Colon (tissue), 2 donors: ENCODE data around the gene RASAL2.
"Not testable (repeated sequence)": the region's sequence is repeated elsewhere in the genome, so short reads cannot be mapped to it uniquely, and the experiment has no call there.

Source experiments
- FAIRE-seq: peaks from 2 replicates; lab custom pipeline; 2012; peaks lifted over from hg19 to GRCh38; lab: Jason Lieb, UNC
- donor health status: control.
- donor health status: control.

The RASAL2 gene

GRCh38 chr1:178495158-178495557, 401.3 kb downstream of the RASAL2 start:
- no peak for FAIRE-seq

GRCh38 chr1:178495741-178496409, 402.0 kb downstream of the RASAL2 start:
- no peak for FAIRE-seq

- FAIRE-seq, result no peak
These were observed 402.7 kb downstream of the RASAL2 start, which contains the start of gene CLEC20A for GRCh38 chr1:178496410-178497135. Gene CLEC20A, minus strand, starts transcription at chr1:178496964. Its CDS starts 25 bp downstream, at chr1:178496939.

GRCh38 chr1:178497903-178498478, 404.1 kb downstream of the RASAL2 start:
- FAIRE-seq, result no peak

GRCh38 chr1:178498896-178499675, 405.2 kb downstream of the RASAL2 start:
- no peak for FAIRE-seq

- no peak for FAIRE-seq
These were observed 406.3 kb downstream of the RASAL2 start for GRCh38 chr1:178500091-178500770.

GRCh38 chr1:178500936-178501554, 407.1 kb downstream of the RASAL2 start:
- no peak for FAIRE-seq

GRCh38 chr1:178501705-178502329, 407.9 kb downstream of the RASAL2 start:
- FAIRE-seq, result no peak

GRCh38 chr1:178502330-178502714, 408.4 kb downstream of the RASAL2 start:
- no peak for FAIRE-seq

- FAIRE-seq, result no peak
These were observed 409.0 kb downstream of the RASAL2 start for GRCh38 chr1:178502856-178503255.

GRCh38 chr1:178503316-178503715, 409.4 kb downstream of the RASAL2 start:
- not testable (repeated sequence) for FAIRE-seq

- FAIRE-seq, result no peak
These were observed 409.9 kb downstream of the RASAL2 start for GRCh38 chr1:178503849-178504248.

- FAIRE-seq, result no peak
These were observed 410.4 kb downstream of the RASAL2 start for GRCh38 chr1:178504286-178504685.

- no peak for FAIRE-seq
These were observed 412.3 kb downstream of the RASAL2 start for GRCh38 chr1:178506177-178506576.

GRCh38 chr1:178506669-178507068, 412.8 kb downstream of the RASAL2 start:
- FAIRE-seq, result no peak

- no peak for FAIRE-seq
These were observed 415.6 kb downstream of the RASAL2 start for GRCh38 chr1:178509414-178510007.

GRCh38 chr1:178510155-178510554, 416.3 kb downstream of the RASAL2 start:
- FAIRE-seq, result no peak

- no peak for FAIRE-seq
These were observed 418.8 kb downstream of the RASAL2 start, which contains the start of gene TEX35 for GRCh38 chr1:178512566-178513277. Gene TEX35, plus strand, starts transcription at chr1:178513109. Its CDS starts 80 bp downstream, at chr1:178513189.

- FAIRE-seq, result no peak
These were observed 419.5 kb downstream of the RASAL2 start for GRCh38 chr1:178513278-178513983.
